ENCODE measurements around the gene SSTR3. TPM values are rescaled to one million over a fixed set of nuclear protein-coding genes. Genes with fewer than 3 reads are reported as not detected.

Gene SSTR3
- total RNA-seq, 2 donors from 2014 or later, result not detected

GRCh38 chr22:37164505-37164887, 47.8 kb downstream of the SSTR3 start:
- no peak for DNase-seq (ENCODE audit: low spot score)
- H3K9me3 ChIP-seq, result no peaks in the 10 kb centered on the region
- no peak overlapping the region for H3K4me3 ChIP-seq
- TF ChIP-seq CTCF (IDR thresholded peaks at IDR 0.05), result no peak
- no peaks in the 10 kb centered on the region for H3K36me3 ChIP-seq
- H3K27me3 ChIP-seq, result no peaks in the 10 kb centered on the region
- peaks cover 0 to 19% of the 10 kb centered on the region in 2 donors for H3K4me1 ChIP-seq
- no peak overlapping the region for H3K27ac ChIP-seq

- peaks cover 0 to 19% of the 10 kb centered on the region in 2 donors for H3K4me1 ChIP-seq
- no peak overlapping the region for H3K27ac ChIP-seq
- no peak for TF ChIP-seq CTCF (IDR thresholded peaks at IDR 0.05)
- no peak for DNase-seq (ENCODE audit: low spot score)
- H3K4me3 ChIP-seq, result no peak overlapping the region
- H3K27me3 ChIP-seq, result no peaks in the 10 kb centered on the region
- no peaks in the 10 kb centered on the region for H3K9me3 ChIP-seq
- no peaks in the 10 kb centered on the region for H3K36me3 ChIP-seq
Observed at GRCh38 chr22:37163575-37164504, 48.4 kb downstream of the SSTR3 start.

- no peak for DNase-seq (ENCODE audit: low spot score)
- no peaks in the 10 kb centered on the region for H3K27me3 ChIP-seq
- peaks cover 0 to 16% of the 10 kb centered on the region in 2 donors for H3K4me1 ChIP-seq
- H3K4me3 ChIP-seq, result no peak overlapping the region
- TF ChIP-seq CTCF (IDR thresholded peaks at IDR 0.05), result no peak
- H3K9me3 ChIP-seq, result no peaks in the 10 kb centered on the region
- H3K36me3 ChIP-seq, result no peaks in the 10 kb centered on the region
- H3K27ac ChIP-seq, result no peak overlapping the region
Observed at GRCh38 chr22:37163096-37163489, 49.2 kb downstream of the SSTR3 start.

- Histone ChIP-seq H3K4me3 (no peak overlapping the region), H3K4me1 (peaks cover 0 to 9% of the 10 kb centered on the region in 2 donors), H3K9me3 (no peaks in the 10 kb centered on the region), H3K27me3 (no peaks in the 10 kb centered on the region), H3K36me3 (no peaks in the 10 kb centered on the region), H3K27ac (no peak overlapping the region)
- no peak for TF ChIP-seq CTCF (IDR thresholded peaks at IDR 0.05)
- DNase-seq (ENCODE audit: low spot score), result no peak
Observed at GRCh38 chr22:37162221-37163095, 49.8 kb downstream of the SSTR3 start.

GRCh38 chr22:37161443-37161842, 50.8 kb downstream of the SSTR3 start:
- no peak overlapping the region for H3K27ac ChIP-seq
- H3K4me1 ChIP-seq, result no peaks in the 10 kb centered on the region
- no peaks in the 10 kb centered on the region for H3K36me3 ChIP-seq
- DNase-seq (ENCODE audit: low spot score), result no peak
- TF ChIP-seq CTCF (IDR thresholded peaks at IDR 0.05), result no peak
- no peaks in the 10 kb centered on the region for H3K27me3 ChIP-seq
- no peak overlapping the region for H3K4me3 ChIP-seq
- no peaks in the 10 kb centered on the region for H3K9me3 ChIP-seq
